ENCODE measurements around the gene HPS5.

The HPS5 gene

GRCh38 chr11:18366286-18366685, 44.3 kb upstream of the HPS5 start:
- H3K4me1 ChIP-seq (ENCODE audit: control insufficient read depth, insufficient read depth, low read length) = no peaks in the 10 kb centered on the region
- H3K27ac ChIP-seq (ENCODE audit: extremely low read depth, low read depth, low read length) = no peak overlapping the region
- TF ChIP-seq ZNF660 (tag by site-specific recombination; IDR thresholded peaks at IDR 0.05) (no peak), ZNF138 (tag by site-specific recombination; IDR thresholded peaks at IDR 0.05; ENCODE audit: borderline replicate concordance) (no peak), ZNF10 (tag by site-specific recombination; IDR thresholded peaks at IDR 0.05) (no peak), ZNF292 (tag by site-specific recombination; IDR thresholded peaks at IDR 0.05; ENCODE audit: borderline replicate concordance, low read depth) (no peak), ZNF610 (tag by site-specific recombination; IDR thresholded peaks at IDR 0.05; ENCODE audit: borderline replicate concordance) (no peak)
- ChIA-PET POLR2A (no interaction called here), CTCF (no interaction called here)
- no peak overlapping the region for H3K4me3 ChIP-seq (ENCODE audit: low read depth, low read length)
- H3K36me3 ChIP-seq (ENCODE audit: control insufficient read depth in 2 of 2, insufficient read depth in 1 of 2, low read length in 2 of 2) = peaks cover 13 to 62% of the 10 kb centered on the region in 2 experiments
- no peaks in the 10 kb centered on the region for H3K9me3 ChIP-seq (ENCODE audit: control insufficient read depth, insufficient read depth, low read depth, low read length)

GRCh38 chr11:18365741-18366140, 43.8 kb upstream of the HPS5 start:
- Histone ChIP-seq H3K27ac (ENCODE audit: extremely low read depth, low read depth, low read length) (no peak overlapping the region), H3K36me3 (ENCODE audit: control insufficient read depth in 2 of 2, insufficient read depth in 1 of 2, low read length in 2 of 2) (peaks cover 13 to 67% of the 10 kb centered on the region in 2 experiments), H3K4me1 (ENCODE audit: control insufficient read depth, insufficient read depth, low read length) (no peaks in the 10 kb centered on the region), H3K9me3 (ENCODE audit: control insufficient read depth, insufficient read depth, low read depth, low read length) (no peaks in the 10 kb centered on the region), H3K4me3 (ENCODE audit: low read depth, low read length) (no peak overlapping the region)
- TF ChIP-seq ZNF133 (tag by site-specific recombination; IDR thresholded peaks at IDR 0.05) (no peak), ZNF10 (tag by site-specific recombination; IDR thresholded peaks at IDR 0.05) (0 out of 2 replicates have a peak, but pooled peaks have one; percentile 17)
- ChIA-PET POLR2A (interaction anchor here (1.2 kb wide), 1 partner anchor 29 kb away, joined by 4 read pairs; the partner anchor contains the start of gene LDHA), CTCF (interaction anchor here (2.0 kb wide), 1 partner anchor 48 kb away, joined by 4 read pairs; no protein-coding TSS in a partner anchor)

DNA sequence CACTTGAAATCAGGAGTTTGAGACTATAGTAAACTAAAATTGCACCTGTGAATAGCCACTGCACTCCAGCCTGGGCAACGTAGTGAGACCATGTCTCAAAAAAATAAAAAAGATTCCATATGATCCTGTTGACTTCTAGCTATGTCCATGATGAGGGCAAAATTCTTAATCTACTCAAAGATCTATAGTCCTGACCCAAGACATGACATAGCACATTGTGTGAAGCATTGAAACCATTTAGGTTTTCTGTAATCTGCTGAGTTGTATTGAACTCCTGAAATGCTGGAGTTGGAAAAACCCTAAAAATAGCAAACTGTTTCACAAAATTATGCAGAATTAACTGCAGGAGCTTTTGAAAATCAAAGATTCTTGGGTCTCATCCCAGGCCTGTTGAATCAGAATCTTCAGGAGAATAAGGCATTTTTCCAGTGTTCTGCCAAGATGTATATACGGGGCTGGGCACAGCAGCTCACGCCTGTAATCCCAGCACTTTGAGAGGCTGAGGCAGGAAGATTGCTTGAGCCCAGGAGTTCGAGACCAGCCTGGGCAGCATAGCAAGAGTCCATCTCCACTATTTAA, 42.6 kb upstream of the HPS5 start:
- no peak overlapping the region for H3K27ac ChIP-seq (ENCODE audit: extremely low read depth, low read depth, low read length)
- CTCF ChIA-PET = interaction anchor here (0.7 to 2.0 kb wide), 3 partner anchors 37 to 120 kb away, joined by 4 read pairs; no protein-coding TSS in a partner anchor
- H3K9me3 ChIP-seq (ENCODE audit: control insufficient read depth, insufficient read depth, low read depth, low read length) = no peaks in the 10 kb centered on the region
- POLR2A ChIA-PET = interaction anchor here (0.5 to 1.2 kb wide), 2 partner anchors 13 to 30 kb away, joined by 4 read pairs; partner anchors contain the start of gene LDHA
- no peak overlapping the region for H3K4me3 ChIP-seq (ENCODE audit: low read depth, low read length)
- H3K4me1 ChIP-seq (ENCODE audit: control insufficient read depth, insufficient read depth, low read length) = no peaks in the 10 kb centered on the region
- peaks cover 13 to 78% of the 10 kb centered on the region in 2 experiments for H3K36me3 ChIP-seq (ENCODE audit: control insufficient read depth in 2 of 2, insufficient read depth in 1 of 2, low read length in 2 of 2)
- no peak for TF ChIP-seq PRDM6 (tag by site-specific recombination; IDR thresholded peaks at IDR 0.05)
- no peak for TF ChIP-seq ZNF2 (tag by site-specific recombination; IDR thresholded peaks at IDR 0.05)
- TF ChIP-seq ZNF561 (tag by site-specific recombination; IDR thresholded peaks at IDR 0.05; ENCODE audit: borderline replicate concordance) = no peak
- TF ChIP-seq, protein P1, sequence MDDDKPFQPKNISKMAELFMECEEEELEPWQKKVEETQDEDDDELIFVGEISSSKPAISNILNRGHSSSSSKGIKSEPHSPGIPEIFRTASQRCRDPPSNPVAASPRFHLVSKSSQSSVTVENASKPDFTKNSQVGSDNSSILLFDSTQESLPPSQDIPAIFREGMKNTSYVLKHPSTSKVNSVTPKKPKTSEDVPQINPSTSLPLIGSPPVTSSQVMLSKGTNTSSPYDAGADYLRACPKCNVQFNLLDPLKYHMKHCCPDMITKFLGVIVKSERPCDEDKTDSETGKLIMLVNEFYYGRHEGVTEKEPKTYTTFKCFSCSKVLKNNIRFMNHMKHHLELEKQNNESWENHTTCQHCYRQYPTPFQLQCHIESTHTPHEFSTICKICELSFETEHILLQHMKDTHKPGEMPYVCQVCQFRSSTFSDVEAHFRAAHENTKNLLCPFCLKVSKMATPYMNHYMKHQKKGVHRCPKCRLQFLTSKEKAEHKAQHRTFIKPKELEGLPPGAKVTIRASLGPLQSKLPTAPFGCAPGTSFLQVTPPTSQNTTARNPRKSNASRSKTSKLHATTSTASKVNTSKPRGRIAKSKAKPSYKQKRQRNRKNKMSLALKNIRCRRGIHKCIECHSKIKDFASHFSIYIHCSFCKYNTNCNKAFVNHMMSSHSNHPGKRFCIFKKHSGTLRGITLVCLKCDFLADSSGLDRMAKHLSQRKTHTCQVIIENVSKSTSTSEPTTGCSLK (tag by site-specific recombination; IDR thresholded peaks at IDR 0.05) = no peak
- no peak for TF ChIP-seq ZNF311 (tag by site-specific recombination; IDR thresholded peaks at IDR 0.05; ENCODE audit: borderline replicate concordance)
- no peak for TF ChIP-seq INSM2 (tag by site-specific recombination; IDR thresholded peaks at IDR 0.05)
- TF ChIP-seq ZNF555 (tag by site-specific recombination; conservative IDR thresholded peaks at IDR 0.05) = no peak
- TF ChIP-seq ZFP37 (tag by site-specific recombination; IDR thresholded peaks at IDR 0.05) = no peak
- no peak for TF ChIP-seq ZNF571 (tag by site-specific recombination; IDR thresholded peaks at IDR 0.05)
- TF ChIP-seq ZBTB1 (tag by site-specific recombination; IDR thresholded peaks at IDR 0.05) = no peak
- TF ChIP-seq ZNF274 (IDR thresholded peaks at IDR 0.05; ENCODE audit: low read length) = no peak
- no peak for TF ChIP-seq ZNF274 (tag by site-specific recombination; IDR thresholded peaks at IDR 0.05; ENCODE audit: borderline replicate concordance)
- no peak for TF ChIP-seq ZNF76 (tag by site-specific recombination; IDR thresholded peaks at IDR 0.05; ENCODE audit: borderline replicate concordance, low read depth)
- no peak for TF ChIP-seq ZSCAN18 (tag by site-specific recombination; IDR thresholded peaks at IDR 0.05)
- no peak for TF ChIP-seq ZNF426 (tag by site-specific recombination; IDR thresholded peaks at IDR 0.05)
- TF ChIP-seq ZNF785 (tag by site-specific recombination; IDR thresholded peaks at IDR 0.05) = no peak
